Spinal cord (tissue), 10 donors: Measurements from ENCODE around the gene CRYAB. TPM values are rescaled to one million over a fixed set of nuclear protein-coding genes. Genes with fewer than 3 reads are reported as not detected.

Experiments used
- DNase-seq, 6 donors: peaks; one replicate each; pipeline versions ENCODE4 v3.0.0 to v3.0.0-alpha.2; 2013 to 2015; ENCODE audit warnings: low spot score in 6 of 6, low read depth in 4 of 6
- H3K27ac ChIP-seq: one replicate; pipeline ENCODE4 v1.5.1; 2013; ENCODE audit warnings: low read depth, low read length, control low read depth
- H3K27me3 ChIP-seq: one replicate; pipeline ENCODE4 v1.6.1; 2013; ENCODE audit warnings: low read length; ENCODE audit not compliant: control insufficient read depth, insufficient read depth
- H3K36me3 ChIP-seq: one replicate; pipeline ENCODE4 v1.6.1; 2013; ENCODE audit warnings: low read length; ENCODE audit not compliant: control insufficient read depth, insufficient read depth
- H3K4me1 ChIP-seq: one replicate; pipeline ENCODE4 v1.6.1; 2013; ENCODE audit warnings: low read length; ENCODE audit not compliant: control insufficient read depth, insufficient read depth
- H3K4me3 ChIP-seq: one replicate; pipeline ENCODE4 v1.5.1; 2013; ENCODE audit warnings: low read depth, low read length, control low read depth
- H3K9me3 ChIP-seq: one replicate; pipeline ENCODE4 v1.6.1; 2013; ENCODE audit warnings: low read length; ENCODE audit not compliant: control insufficient read depth, insufficient read depth
- WGBS: methylation state at CpG from one replicate; pipeline ENCODE4 v1.1.5; 2013; ENCODE audit warnings: missing lambda C conversion rate; ENCODE audit not compliant: insufficient coverage; 5-methylcytosine and 5-hydroxymethylcytosine counted together
- polyA plus RNA-seq, 2 donors: library from polyadenylated mRNA; unstranded; fragments of 120-200 nt; gene quantifications; one replicate each; pipeline ENCODE4 v1.2.1, GENCODE V29; 2013; ENCODE audit not compliant: insufficient read length in 2 of 2
- total RNA-seq, 2 donors: library from RNA; depleted of rRNA in 1 of 2; stranded (reverse); fragments of 120-200 nt in 1 of 2; fragments of >200 nt in 1 of 2; gene quantifications; one replicate each; pipeline versions ENCODE4 v1.2.3 to v1.2.4, GENCODE V29; 2013 to 2014
- donor health status: healthy.

The CRYAB gene
- total and polyA plus RNA-seq, 4 donors: 85.2 to 126 (median 106) TPM

DNA sequence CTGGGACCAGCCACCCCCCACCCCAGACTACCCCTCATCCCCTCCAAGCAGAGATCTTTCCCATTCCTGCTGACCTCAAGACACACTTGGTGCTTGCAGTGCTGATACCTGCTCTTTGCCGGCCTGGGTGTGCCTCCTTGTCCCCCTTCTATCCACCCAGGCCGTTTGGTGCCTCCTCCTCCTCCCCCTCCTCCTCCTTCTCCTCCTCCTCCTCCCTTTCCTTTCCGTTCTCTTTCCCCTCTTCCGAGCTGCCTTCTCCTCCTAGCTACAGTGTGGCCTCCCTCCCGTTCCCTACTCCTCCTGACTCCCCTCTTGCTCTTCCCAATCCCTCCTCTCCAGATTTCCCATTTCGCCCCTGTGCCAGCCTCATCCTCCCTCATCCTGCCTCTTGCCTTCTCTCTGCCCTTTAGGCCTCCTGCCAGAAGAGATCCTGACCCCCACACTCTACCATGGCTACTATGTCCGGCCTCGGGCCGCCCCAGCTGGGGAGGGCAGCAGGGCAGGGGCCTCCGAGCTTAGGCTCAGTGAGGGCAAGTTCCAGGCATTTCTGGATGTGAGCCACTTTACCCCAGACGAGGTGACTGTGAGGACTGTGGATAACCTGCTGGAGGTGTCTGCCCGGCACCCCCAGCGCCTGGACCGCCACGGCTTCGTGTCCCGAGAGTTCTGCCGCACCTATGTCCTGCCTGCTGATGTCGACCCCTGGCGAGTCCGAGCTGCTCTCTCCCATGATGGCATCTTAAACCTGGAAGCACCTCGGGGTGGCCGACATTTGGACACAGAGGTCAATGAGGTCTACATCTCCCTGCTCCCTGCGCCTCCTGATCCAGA is 1.7 kb upstream of the CRYAB start:
- Histone ChIP-seq H3K4me3 (peak overlapping the region; percentile 22), H3K36me3 (no peaks in the 10 kb centered on the region), H3K9me3 (no peaks in the 10 kb centered on the region), H3K27me3 (no peaks in the 10 kb centered on the region), H3K4me1 (peaks cover 33% of the 10 kb centered on the region), H3K27ac (peak overlapping the region; percentile 92)
- peak in 2 of 6 donors; percentile 12 to 49 for DNase-seq
- 67% methylated on average over 23 of the region's 24 CpGs for WGBS

DNA sequence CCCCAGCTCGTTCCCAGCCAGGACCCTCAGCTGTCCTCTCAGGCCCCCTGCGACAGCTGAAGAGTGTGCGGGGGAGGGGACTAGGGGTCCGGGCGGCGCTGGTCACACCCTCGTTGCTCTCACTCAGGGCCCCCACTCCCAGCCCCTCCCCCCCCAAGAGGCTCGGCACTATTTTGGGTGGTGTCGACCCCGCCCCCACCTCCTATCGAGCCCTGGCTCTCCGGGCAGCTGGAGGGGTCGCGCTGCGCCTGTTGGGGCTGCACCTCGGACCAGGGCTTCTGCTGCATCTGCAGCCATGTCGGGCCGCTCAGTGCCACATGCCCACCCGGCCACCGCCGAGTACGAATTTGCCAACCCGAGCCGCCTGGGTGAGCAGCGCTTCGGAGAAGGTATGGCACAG is 965 bp upstream of the CRYAB start, which contains the start of gene HSPB2:
Gene HSPB2, plus strand, starts transcription at position 200 of the 400 bp plus-strand sequence. Its CDS starts 96 bp downstream, at position 296.
- 18% methylated on average over 18 of the region's 26 CpGs for WGBS
- no peak for DNase-seq
- Histone ChIP-seq H3K4me1 (peaks cover 33% of the 10 kb centered on the region), H3K27ac (peak within 1 kb of the TSS; percentile 92), H3K27me3 (no peaks in the 10 kb centered on the region), H3K4me3 (peak within 1 kb of the TSS; percentile 22), H3K9me3 (no peaks in the 10 kb centered on the region), H3K36me3 (no peaks in the 10 kb centered on the region)

- peak overlapping the region; percentile 4 for H3K4me3 ChIP-seq
- no peaks in the 10 kb centered on the region for H3K36me3 ChIP-seq
- no peaks in the 10 kb centered on the region for H3K27me3 ChIP-seq
- DNase-seq: peak in 1 of 6 donors; percentile 57
- H3K9me3 ChIP-seq: no peaks in the 10 kb centered on the region
- peaks cover 33% of the 10 kb centered on the region for H3K4me1 ChIP-seq
- H3K27ac ChIP-seq: peak overlapping the region; percentile 87
- 71% methylated on average over 9 of the region's 9 CpGs for WGBS
Measured at GRCh38 chr11:111910676-111911562, 651 bp downstream of the CRYAB start.

DNA sequence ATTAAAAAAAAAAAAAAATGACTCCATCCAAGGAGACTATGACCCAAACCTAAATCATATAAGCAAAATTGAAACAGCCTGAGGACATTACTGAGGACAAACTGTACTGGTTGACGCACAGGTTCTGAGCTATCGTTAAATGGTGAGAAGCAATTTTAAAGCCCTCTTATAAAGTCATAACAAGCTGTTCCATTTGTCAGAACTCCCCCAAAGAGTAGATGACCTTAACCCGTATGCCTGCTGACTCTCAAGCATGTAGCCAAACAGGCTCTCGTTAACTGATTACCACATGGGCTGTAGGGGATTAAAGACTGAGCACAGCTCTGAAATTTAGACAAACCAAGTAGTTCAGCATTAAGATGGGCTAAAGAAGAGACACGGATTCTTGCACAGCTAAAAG is 2.2 kb downstream of the CRYAB start:
- Histone ChIP-seq H3K4me3 (no peak overlapping the region), H3K27ac (no peak overlapping the region), H3K9me3 (no peaks in the 10 kb centered on the region), H3K27me3 (no peaks in the 10 kb centered on the region), H3K4me1 (peaks cover 33% of the 10 kb centered on the region), H3K36me3 (no peaks in the 10 kb centered on the region)
- peak in 1 of 6 donors; percentile 19 for DNase-seq
- WGBS: 92% methylated on average over 2 of the region's 5 CpGs

DNA sequence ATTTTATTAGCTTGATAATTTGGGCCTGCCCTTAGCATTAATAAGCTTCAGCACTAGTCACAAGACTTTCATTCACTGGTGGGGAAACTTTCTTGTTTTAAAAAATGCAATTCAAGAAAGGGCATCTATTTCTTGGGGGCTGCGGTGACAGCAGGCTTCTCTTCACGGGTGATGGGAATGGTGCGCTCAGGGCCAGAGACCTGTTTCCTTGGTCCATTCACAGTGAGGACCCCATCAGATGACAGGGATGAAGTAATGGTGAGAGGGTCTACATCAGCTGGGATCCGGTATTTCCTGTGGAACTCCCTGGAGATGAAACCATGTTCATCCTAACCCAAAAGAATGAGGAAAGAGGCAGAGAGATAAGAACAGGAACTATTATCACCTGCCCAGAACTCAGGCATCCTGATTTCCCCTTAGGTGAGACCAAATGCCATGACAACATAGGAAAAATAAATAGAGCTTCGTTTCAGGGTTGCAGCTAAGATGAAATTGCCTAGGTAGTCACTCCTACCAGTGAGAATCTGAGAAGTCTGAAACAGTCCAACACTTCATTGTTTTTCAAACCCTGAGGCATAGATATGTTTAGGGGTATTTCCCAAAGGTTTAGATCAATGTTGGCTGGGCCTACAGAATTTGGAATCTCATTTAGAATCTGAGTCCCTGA is 2.8 kb downstream of the CRYAB start:
- no peak for DNase-seq
- 93% methylated on average over 3 of the region's 5 CpGs for WGBS
- H3K9me3 ChIP-seq: no peaks in the 10 kb centered on the region
- H3K4me3 ChIP-seq: no peak overlapping the region
- H3K27me3 ChIP-seq: no peaks in the 10 kb centered on the region
- H3K4me1 ChIP-seq: peaks cover 27% of the 10 kb centered on the region
- H3K27ac ChIP-seq: no peak overlapping the region
- H3K36me3 ChIP-seq: no peaks in the 10 kb centered on the region

DNA sequence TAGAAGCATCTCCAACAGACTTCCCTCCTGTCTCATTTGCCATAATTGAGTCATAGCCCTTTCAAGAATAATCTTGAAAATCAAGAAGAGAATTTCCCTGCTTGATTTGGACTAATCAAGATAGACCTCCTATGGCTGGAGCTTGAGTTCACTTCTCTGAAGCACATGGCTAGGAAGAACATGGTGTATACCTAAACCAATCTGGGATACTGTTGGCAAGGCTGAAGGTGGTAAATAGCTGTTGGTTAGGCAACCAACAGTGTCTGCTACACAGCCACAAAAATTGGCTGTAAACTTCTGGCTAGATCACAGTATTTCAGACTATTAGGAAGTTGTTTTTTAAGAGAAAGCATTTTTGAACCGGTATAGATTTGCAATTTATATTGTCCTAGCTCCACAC is 4.9 kb downstream of the CRYAB start:
- Histone ChIP-seq H3K4me3 (no peak overlapping the region), H3K4me1 (peaks cover 7% of the 10 kb centered on the region), H3K27ac (no peak overlapping the region), H3K27me3 (no peaks in the 10 kb centered on the region), H3K36me3 (no peaks in the 10 kb centered on the region), H3K9me3 (no peaks in the 10 kb centered on the region)
- WGBS: no CpG with 5 or more reads among the region's 1 CpG
- no peak for DNase-seq

DNA sequence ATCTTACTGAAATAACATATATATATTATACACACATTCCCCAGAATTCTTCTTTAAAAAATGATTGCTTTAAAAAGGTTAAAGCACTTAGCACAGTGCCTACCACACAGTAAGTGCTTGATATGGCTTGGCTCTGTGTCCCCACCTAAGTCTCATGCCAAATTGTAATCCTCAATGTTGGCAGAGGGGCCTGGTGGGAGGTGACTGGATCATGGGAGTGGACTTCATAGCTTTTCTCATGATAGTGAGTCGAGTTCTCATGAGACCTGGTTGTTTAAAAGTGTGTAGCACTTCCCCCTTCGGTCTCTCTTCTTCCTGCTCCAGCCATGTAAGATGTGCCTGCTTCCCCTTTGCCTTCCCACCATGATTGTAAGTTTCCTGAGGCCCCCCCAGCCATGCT is 6.2 kb downstream of the CRYAB start:
- H3K36me3 ChIP-seq: no peaks in the 10 kb centered on the region
- no peaks in the 10 kb centered on the region for H3K4me1 ChIP-seq
- no peak overlapping the region for H3K27ac ChIP-seq
- no peaks in the 10 kb centered on the region for H3K9me3 ChIP-seq
- WGBS: no CpG with 5 or more reads among the region's 2 CpGs
- no peak for DNase-seq
- no peaks in the 10 kb centered on the region for H3K27me3 ChIP-seq
- H3K4me3 ChIP-seq: no peak overlapping the region

DNA sequence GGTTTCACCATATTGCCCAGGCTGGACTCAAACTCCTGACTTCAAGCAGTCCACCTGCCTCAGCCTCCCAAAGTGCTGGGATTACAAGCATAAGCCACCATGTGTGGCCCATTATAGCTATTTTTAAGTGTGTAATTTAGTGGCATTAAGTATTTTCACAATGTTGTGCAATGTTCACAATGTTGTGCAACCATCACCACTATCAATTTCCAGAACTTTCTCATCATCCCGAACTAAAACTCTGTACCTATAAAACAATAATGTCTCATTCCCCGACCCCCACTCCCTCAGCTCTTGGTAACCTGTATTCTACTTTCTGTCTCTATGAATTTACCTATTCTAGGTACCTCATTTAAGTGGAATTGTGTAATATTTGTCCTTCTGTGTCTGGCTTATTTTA is 24.7 kb downstream of the CRYAB start:
- no CpG with 5 or more reads among the region's 2 CpGs for WGBS
- Histone ChIP-seq H3K27me3 (no peaks in the 10 kb centered on the region), H3K4me1 (no peaks in the 10 kb centered on the region), H3K36me3 (no peaks in the 10 kb centered on the region), H3K9me3 (no peaks in the 10 kb centered on the region), H3K4me3 (no peak overlapping the region), H3K27ac (no peak overlapping the region)
- no peak for DNase-seq

- H3K4me3 ChIP-seq: no peak overlapping the region
- H3K27ac ChIP-seq: no peak overlapping the region
- no CpG with 5 or more reads among the region's 4 CpGs for WGBS
- no peaks in the 10 kb centered on the region for H3K27me3 ChIP-seq
- no peaks in the 10 kb centered on the region for H3K9me3 ChIP-seq
- H3K4me1 ChIP-seq: no peaks in the 10 kb centered on the region
- no peaks in the 10 kb centered on the region for H3K36me3 ChIP-seq
- DNase-seq: no peak
Measured at GRCh38 chr11:111886032-111886431, 25.5 kb downstream of the CRYAB start.
